ENCODE measurements around the gene CHMP1A. TPM values are rescaled to one million over a fixed set of nuclear protein-coding genes. Genes with fewer than 3 reads are reported as not detected.
"Not testable (repeated sequence)": the region's sequence is repeated elsewhere in the genome, so short reads cannot be mapped to it uniquely, and the experiment has no call there.

Gene CHMP1A
- polyA plus RNA-seq, 1 experiment = 53.5 TPM

DNA sequence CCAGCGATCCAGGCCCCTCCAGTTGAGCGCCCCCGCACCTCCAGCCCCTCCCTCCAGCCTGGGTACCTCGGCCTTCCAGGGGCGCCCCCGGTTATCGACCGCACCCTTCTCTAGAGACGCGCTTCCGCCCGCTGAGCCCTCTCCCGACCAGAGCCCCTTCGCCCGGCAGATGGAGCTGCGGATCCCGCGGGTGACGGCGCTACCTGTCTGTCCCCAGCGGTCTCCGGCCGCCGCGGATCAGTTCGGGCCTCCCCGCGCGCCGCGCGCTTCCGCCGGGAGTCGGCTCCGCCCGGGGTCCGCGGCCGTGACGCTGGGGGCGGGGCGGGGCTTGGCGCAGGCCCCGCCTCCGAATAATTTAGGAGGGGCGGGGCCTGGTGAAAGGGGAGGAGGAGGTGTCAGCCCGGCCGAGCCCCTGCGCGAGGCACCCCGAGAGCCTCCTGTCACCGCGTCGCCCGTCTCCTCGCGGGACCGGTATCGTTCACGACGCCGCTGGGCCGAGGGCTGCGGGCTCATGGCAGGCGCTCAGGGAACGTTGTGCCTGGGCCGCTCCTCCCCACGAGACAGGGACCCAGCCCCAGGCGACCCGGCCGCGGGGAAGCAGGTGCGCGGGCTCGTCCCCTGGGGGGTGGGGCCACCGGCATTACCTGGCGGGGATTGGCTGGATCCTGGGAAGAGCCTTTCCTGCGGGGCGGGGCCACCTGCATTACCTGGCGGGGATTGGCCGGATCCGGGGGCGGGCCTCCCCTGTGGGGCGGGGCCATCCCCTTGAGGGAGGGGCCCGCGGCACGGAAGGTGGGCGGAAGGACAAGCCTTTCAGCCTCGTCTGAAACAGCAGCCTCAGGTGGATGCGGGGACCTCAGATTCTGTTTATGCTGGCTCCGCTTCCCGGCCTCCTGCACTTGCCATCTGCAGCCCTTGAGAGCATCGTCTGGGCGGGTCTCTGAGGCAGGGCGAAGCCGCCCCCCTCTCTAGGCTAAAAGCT lies 44.2 kb upstream of the CHMP1A start, which contains the start of gene SPATA2L:
Gene SPATA2L (minus strand): TSS at position 281 of the 982 bp plus-strand sequence. CDS start 473 bp downstream, outside the sequence.
- Histone ChIP-seq H3K4me3 (ENCODE audit: low read depth, low read length) (peak within 1 kb of the TSS; percentile 79), H3K9me3 (ENCODE audit: control insufficient read depth, insufficient read depth, low read length) (no peaks in the 10 kb centered on the region), H3K27me3 (ENCODE audit: control insufficient read depth, insufficient read depth, low read length) (no peaks in the 10 kb centered on the region), H3K27ac (ENCODE audit: low read depth, low read length) (peak within 1 kb of the TSS; percentile 68)
- no peak for DNase-seq (ENCODE audit: low read depth, low spot score)
- TF ChIP-seq, protein P1, sequence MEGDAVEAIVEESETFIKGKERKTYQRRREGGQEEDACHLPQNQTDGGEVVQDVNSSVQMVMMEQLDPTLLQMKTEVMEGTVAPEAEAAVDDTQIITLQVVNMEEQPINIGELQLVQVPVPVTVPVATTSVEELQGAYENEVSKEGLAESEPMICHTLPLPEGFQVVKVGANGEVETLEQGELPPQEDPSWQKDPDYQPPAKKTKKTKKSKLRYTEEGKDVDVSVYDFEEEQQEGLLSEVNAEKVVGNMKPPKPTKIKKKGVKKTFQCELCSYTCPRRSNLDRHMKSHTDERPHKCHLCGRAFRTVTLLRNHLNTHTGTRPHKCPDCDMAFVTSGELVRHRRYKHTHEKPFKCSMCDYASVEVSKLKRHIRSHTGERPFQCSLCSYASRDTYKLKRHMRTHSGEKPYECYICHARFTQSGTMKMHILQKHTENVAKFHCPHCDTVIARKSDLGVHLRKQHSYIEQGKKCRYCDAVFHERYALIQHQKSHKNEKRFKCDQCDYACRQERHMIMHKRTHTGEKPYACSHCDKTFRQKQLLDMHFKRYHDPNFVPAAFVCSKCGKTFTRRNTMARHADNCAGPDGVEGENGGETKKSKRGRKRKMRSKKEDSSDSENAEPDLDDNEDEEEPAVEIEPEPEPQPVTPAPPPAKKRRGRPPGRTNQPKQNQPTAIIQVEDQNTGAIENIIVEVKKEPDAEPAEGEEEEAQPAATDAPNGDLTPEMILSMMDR (IDR thresholded peaks at IDR 0.05; ENCODE audit: low read depth, low read length) = no peak; the same call in 1 of the 2 replicates
- CTCF ChIA-PET = interaction anchor here (0.7 to 0.9 kb wide), 2 partner anchors 86 to 159 kb away, joined by 3 to 4 read pairs; no protein-coding TSS in a partner anchor
- POLR2A ChIA-PET = no interaction called here

- POLR2A ChIA-PET = interaction anchor here (0.6 to 1.8 kb wide), 4 partner anchors 8 to 43 kb away, joined by 3 to 19 read pairs (median 4); partner anchors contain the start of genes CDK10, CHMP1A and SPATA33
- CTCF ChIA-PET = interaction anchor here (0.6 to 3.3 kb wide), 15 partner anchors 8 to 210 kb away, joined by 3 to 36 read pairs (median 4); no protein-coding TSS in a partner anchor
- TF ChIP-seq, protein P1 (IDR thresholded peaks at IDR 0.05; ENCODE audit: low read depth, low read length) = peak; percentile 19; the same call in 1 of the 2 replicates
- no peak for DNase-seq (ENCODE audit: low read depth, low spot score)
- no peaks in the 10 kb centered on the region for H3K9me3 ChIP-seq (ENCODE audit: control insufficient read depth, insufficient read depth, low read length)
- no peaks in the 10 kb centered on the region for H3K27me3 ChIP-seq (ENCODE audit: control insufficient read depth, insufficient read depth, low read length)
- H3K4me3 ChIP-seq (ENCODE audit: low read depth, low read length) = peak overlapping the region; percentile 79
- H3K27ac ChIP-seq (ENCODE audit: low read depth, low read length) = peak overlapping the region; percentile 68
Observed at GRCh38 chr16:89700649-89701424, 43.3 kb upstream of the CHMP1A start.

DNA sequence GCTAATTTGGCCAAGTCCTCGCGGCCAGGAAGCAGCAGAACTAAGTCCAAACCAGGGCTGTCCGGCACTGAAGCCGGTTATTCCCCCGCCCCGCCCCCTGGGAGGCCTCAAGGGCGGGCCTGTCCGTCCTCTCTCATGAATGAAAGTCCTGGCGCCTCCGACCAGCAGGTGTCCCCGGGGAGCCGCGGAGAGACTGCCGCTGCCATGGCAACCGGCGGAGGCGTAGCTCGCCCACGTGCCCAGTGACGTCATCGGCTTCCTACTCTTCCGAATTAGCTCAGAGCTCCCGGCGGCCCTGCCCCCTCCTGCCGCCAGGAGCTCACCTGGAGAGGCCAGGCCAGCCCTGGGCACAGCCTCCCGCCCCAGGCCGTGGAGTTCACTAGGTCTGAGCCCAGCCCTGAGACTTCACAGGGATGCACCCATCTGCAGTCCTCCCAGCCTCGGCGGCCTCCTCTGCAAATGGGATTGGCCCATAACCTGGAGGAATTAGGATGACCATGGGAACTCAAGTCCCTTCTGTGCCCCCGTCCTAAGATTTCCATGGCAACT lies 42.7 kb upstream of the CHMP1A start:
- TF ChIP-seq, protein P1 (IDR thresholded peaks at IDR 0.05; ENCODE audit: low read depth, low read length) = peak; percentile 76
- H3K4me3 ChIP-seq (ENCODE audit: low read depth, low read length) = peak overlapping the region; percentile 79
- no peaks in the 10 kb centered on the region for H3K9me3 ChIP-seq (ENCODE audit: control insufficient read depth, insufficient read depth, low read length)
- peak overlapping the region; percentile 68 for H3K27ac ChIP-seq (ENCODE audit: low read depth, low read length)
- no peaks in the 10 kb centered on the region for H3K27me3 ChIP-seq (ENCODE audit: control insufficient read depth, insufficient read depth, low read length)
- DNase-seq (ENCODE audit: low read depth, low spot score) = peak; percentile 94
- CTCF ChIA-PET = interaction anchor here (0.6 to 3.3 kb wide), 14 partner anchors 9 to 210 kb away, joined by 3 to 36 read pairs (median 4); no protein-coding TSS in a partner anchor
- POLR2A ChIA-PET = interaction anchor here (0.6 to 1.8 kb wide), 5 partner anchors 9 to 43 kb away, joined by 3 to 19 read pairs (median 4); partner anchors contain the start of genes CDK10, CHMP1A and SPATA33

DNA sequence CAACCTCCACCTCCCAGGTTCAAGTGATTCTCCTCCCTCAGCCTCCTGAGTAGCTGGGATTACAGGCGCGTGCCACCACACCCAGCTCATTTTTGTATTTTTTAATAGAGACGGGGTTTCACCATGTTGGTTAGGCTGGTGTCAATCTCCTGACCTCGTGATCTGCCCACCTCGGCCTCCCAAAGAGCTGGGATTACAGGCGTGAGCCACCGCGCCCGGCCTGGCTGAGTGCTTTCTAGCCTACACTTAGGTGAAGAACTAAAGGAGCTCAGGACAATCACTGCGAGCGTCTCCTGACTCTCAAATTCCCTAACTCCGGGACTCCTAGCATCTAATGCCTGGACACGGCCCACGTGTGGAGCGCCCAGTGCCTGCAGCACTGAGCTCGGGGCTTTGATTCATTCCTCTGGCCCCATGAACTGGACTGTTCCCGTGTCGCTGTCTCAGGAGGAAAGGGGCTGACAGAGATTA lies 42.2 kb upstream of the CHMP1A start:
- CTCF ChIA-PET = interaction anchor here (0.6 to 3.3 kb wide), 7 partner anchors 9 to 210 kb away, joined by 3 to 36 read pairs (median 4); no protein-coding TSS in a partner anchor
- not testable (repeated sequence) for DNase-seq (ENCODE audit: low read depth, low spot score)

DNA sequence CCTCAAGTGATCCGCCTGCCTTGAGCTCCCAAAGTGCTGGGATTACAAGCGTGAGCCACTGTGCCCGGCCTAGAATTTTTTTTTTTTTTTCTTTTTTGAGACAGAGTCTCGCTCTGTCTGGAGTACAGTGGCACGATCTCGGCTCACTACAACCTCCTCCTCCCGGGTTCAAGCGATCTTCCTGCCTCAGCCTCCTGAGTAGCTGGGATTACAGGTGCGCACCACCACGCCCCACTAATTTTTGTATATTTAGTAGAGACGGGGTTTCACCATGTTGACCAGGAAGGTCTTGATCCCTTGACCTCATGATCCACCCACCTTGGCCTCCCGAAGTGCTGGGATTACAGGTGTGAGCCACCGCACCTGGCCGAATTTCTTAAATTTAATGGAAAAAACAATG lies 41.2 kb upstream of the CHMP1A start:
- H3K27ac ChIP-seq (ENCODE audit: low read depth, low read length); DNase-seq (ENCODE audit: low read depth, low spot score); H3K4me3 ChIP-seq (ENCODE audit: low read depth, low read length); H3K27me3 ChIP-seq (ENCODE audit: control insufficient read depth, insufficient read depth, low read length); H3K9me3 ChIP-seq (ENCODE audit: control insufficient read depth, insufficient read depth, low read length): not testable (repeated sequence)
- POLR2A ChIA-PET = interaction anchor here (0.7 to 1.5 kb wide), 2 partner anchors 12 to 935 kb away, joined by 4 to 9 read pairs; partner anchors contain the start of gene CDK10
- CTCF ChIA-PET = interaction anchor here (0.7 to 3.3 kb wide), 2 partner anchors 18 to 163 kb away, joined by 4 to 36 read pairs; no protein-coding TSS in a partner anchor

More for the DNA sequence above, 42.2 kb upstream of the CHMP1A start:
- Histone ChIP-seq H3K27ac (ENCODE audit: low read depth, low read length) (peak overlapping the region; percentile 68), H3K4me3 (ENCODE audit: low read depth, low read length) (peak overlapping the region; percentile 37)
- POLR2A ChIA-PET = interaction anchor here (0.6 to 1.8 kb wide), 4 partner anchors 9 to 42 kb away, joined by 3 to 19 read pairs (median 4); partner anchors contain the start of genes CDK10, CHMP1A and SPATA33
- H3K27me3 ChIP-seq (ENCODE audit: control insufficient read depth, insufficient read depth, low read length); H3K9me3 ChIP-seq (ENCODE audit: control insufficient read depth, insufficient read depth, low read length): not testable (repeated sequence)

Data from AG04450 (cell line).